ENCODE data around the gene APH1B.

DNA sequence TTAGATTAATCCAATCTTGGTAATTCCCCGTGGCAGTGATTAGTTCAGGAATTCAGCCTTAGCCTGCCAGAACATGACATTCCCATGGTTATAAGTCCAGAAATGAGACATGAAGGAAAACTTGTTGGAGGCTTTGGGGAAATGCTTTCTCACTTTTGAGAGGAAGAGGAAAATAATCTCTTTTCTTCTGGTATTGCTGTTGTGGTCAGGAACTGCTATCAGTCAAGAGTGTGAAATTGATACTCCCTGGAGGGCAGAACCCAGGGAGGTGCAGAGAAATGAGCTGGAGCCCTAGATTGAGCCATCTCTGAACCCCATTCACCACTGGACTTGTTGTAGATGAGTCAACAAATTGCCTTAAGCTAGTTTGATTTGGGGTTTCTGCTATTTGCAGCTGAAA is 38.6 kb upstream of the APH1B start:
- TF ChIP-seq ZNF274 (IDR thresholded peaks at IDR 0.05; ENCODE audit: low read depth, low read length) (no peak), YY1 (IDR thresholded peaks at IDR 0.05; ENCODE audit: insufficient read depth, insufficient read length) (no peak)
